ENCODE measurements around the gene SHE. TPM values are rescaled to one million over a fixed set of nuclear protein-coding genes. Genes with fewer than 3 reads are reported as not detected.
"Not testable (repeated sequence)": the region's sequence is repeated elsewhere in the genome, so short reads cannot be mapped to it uniquely, and the experiment has no call there.

The SHE gene
- total and polyA plus RNA-seq, 12 donors, result 7.9 to 19.6 (median 13.3) TPM

GRCh38 chr1:154541231-154541630, 39.0 kb upstream of the SHE start:
- WGBS, 2 donors, result 71% methylated on average over 6 of the region's 6 CpGs
- no peaks in the 10 kb centered on the region for H3K9me3 ChIP-seq
- H3K27me3 ChIP-seq, result no peaks in the 10 kb centered on the region
- H3K27ac ChIP-seq, result no peak overlapping the region
- no peak overlapping the region for H3K4me3 ChIP-seq
- intact Hi-C loops (cut with DNase I), result loop anchor here in 5 of 10 donors (5.0 to 10.0 kb wide), 3 partner anchors 64 to 186 kb away; partner anchors contain the start of gene IL6R (in 1 of the 5)
- no peak for ATAC-seq
- H3K36me3 ChIP-seq, result peaks cover 0 to 8% (median 0%) of the 10 kb centered on the region in 9 donors
- H3K4me1 ChIP-seq, result peaks cover 0 to 9% (median 0%) of the 10 kb centered on the region in 9 donors
- DNase-seq, result no peak
- no peak for TF ChIP-seq CTCF (IDR thresholded peaks at IDR 0.05)

DNA sequence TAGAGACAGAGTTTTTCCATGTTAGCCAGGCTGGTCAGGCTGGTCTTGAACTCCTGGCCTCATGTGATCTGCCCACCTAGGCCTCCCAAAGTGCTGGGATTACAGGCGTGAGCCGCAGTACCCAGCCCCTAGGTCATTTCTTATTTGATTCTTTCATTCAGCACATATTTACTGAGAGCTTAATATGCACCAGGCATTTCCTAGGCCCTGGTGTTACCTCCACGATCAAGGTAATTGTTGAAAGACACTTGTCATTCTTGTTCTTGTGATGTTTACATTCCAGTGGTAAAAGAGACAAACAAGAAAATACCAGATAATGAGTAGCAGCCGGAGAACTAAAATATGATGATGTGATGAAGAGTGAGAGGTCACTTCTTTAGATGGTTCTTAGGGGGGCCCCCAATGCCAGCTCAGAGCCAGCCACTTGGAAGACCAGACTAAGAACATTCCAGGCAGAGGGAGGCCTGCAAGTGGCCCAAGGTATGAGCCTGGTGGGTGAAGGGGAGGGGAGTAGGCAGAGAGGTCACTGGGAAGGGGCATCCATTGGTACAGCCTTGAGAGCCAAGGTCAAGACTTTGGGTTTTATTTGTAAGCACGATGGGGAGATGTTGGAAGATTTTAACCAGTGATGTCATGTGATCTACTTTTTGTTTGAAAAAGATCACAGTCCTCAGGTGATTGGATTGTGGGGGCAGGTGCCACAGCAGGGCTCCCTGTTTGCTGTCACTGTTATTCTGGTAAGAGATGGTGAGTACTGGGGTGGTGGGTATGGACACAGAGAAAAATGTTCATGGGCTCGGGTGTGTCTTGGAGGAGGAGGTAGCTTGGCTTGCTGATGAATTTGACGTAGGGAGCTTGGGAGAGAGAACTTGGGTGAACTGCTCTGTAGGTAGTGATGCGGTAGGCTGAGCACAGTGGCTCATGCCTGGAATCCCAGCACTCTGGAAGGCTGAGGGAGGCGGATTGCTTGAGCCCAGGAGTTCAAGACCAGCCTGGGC, 37.6 kb upstream of the SHE start:
- Histone ChIP-seq H3K27me3 (no peaks in the 10 kb centered on the region), H3K9me3 (no peaks in the 10 kb centered on the region), H3K4me3 (no peak overlapping the region), H3K4me1 (peaks cover 0 to 9% (median 0%) of the 10 kb centered on the region in 9 donors), H3K36me3 (peaks cover 0 to 8% (median 0%) of the 10 kb centered on the region in 9 donors), H3K27ac (no peak overlapping the region)
- DNase-seq, result no peak
- TF ChIP-seq CTCF (IDR thresholded peaks at IDR 0.05), result no peak
- WGBS, 2 donors, result 90 to 92% methylated on average over 9 of the region's 9 CpGs
- intact Hi-C loops (cut with DNase I), result loop anchor here in 5 of 10 donors (5.0 to 10.0 kb wide), 3 partner anchors 62 to 185 kb away; partner anchors contain the start of gene IL6R (in 1 of the 5)
- ATAC-seq, result no peak

DNA sequence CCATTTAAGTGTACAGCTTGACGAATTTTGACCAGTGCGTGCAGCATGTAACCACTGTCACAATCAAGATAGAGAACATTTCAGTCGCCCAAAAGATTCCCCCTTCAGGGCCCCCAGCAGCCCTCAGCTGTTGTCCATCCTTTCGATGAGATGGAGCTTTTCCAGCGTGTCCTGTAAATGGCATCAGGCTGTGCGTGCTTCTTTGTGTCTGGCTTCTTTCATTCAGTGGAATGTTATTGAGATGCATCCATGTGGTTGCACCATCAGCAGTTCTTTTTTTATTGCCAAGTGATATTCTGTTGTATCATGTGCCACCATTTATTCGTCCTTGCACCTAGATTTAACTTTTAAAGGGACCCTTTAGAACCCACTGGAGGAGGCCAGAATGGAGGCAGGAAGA, 34.4 kb upstream of the SHE start:
- Histone ChIP-seq H3K36me3 (peaks cover 0 to 13% (median 0%) of the 10 kb centered on the region in 9 donors), H3K4me3 (no peak overlapping the region), H3K9me3 (no peaks in the 10 kb centered on the region), H3K27ac (no peak overlapping the region), H3K4me1 (no peaks in the 10 kb centered on the region), H3K27me3 (no peaks in the 10 kb centered on the region)
- DNase-seq (no peak), ATAC-seq (peak in 1 of 8 donors; percentile 33)
- TF ChIP-seq CTCF (IDR thresholded peaks at IDR 0.05), result no peak
- intact Hi-C loops (cut with DNase I), result no loop called here
- 58 to 67% methylated on average over 7 of the region's 7 CpGs for WGBS, 2 donors

GRCh38 chr1:154533952-154534844, 32.0 kb upstream of the SHE start:
- no peaks in the 10 kb centered on the region for H3K4me1 ChIP-seq
- intact Hi-C loops (cut with DNase I), result no loop called here
- ATAC-seq (no peak), DNase-seq (no peak)
- H3K4me3 ChIP-seq, result no peak overlapping the region
- H3K27me3 ChIP-seq, result no peaks in the 10 kb centered on the region
- no peak overlapping the region for H3K27ac ChIP-seq
- H3K36me3 ChIP-seq, result peaks cover 0 to 14% (median 0%) of the 10 kb centered on the region in 9 donors
- H3K9me3 ChIP-seq, result no peaks in the 10 kb centered on the region
- WGBS, 2 donors, result 61 to 70% methylated on average over 11 of the region's 11 CpGs
- peak in 5 of 9 donors; percentile 31 to 52 (median 36) for TF ChIP-seq CTCF (IDR thresholded peaks at IDR 0.05)

- ATAC-seq; H3K4me3 ChIP-seq; H3K4me1 ChIP-seq; DNase-seq; H3K27me3 ChIP-seq; H3K36me3 ChIP-seq; H3K9me3 ChIP-seq; intact Hi-C loops (cut with DNase I); H3K27ac ChIP-seq: not testable (repeated sequence)
- WGBS, 2 donors, result 98 to 100% methylated on average over 13 of the region's 13 CpGs
Observed at GRCh38 chr1:154531950-154532349, 29.7 kb upstream of the SHE start.
